CD4-positive, alpha-beta T cell (primary cell): ENCODE measurements around the gene VIL1. TPM values are rescaled to one million over a fixed set of nuclear protein-coding genes. Genes with fewer than 3 reads are reported as not detected.

Experiments used
- ATAC-seq: fragments of 200-7000 bp; cut with Tn5 transposase; one replicate; pipeline ENCODE4 v1.10.0; 2022; ENCODE audit warnings: mild to moderate bottlenecking; ENCODE audit not compliant: poor library complexity
- CTCF ChIA-PET: fragments of 350-600 bp; sonication (Branson Sonifier 250); formaldehyde crosslinking; loops from one replicate; lab custom pipeline; 2021; ENCODE audit warnings: antibody characterized with exemption, inconsistent platforms; lab: Charles Lee
- POLR2A ChIA-PET: fragments of 350-600 bp; sonication (Branson Sonifier 250); formaldehyde crosslinking; loops from one replicate; lab custom pipeline; 2021; ENCODE audit warnings: antibody characterized with exemption, inconsistent platforms; lab: Charles Lee
- DNase-seq, 14 experiments: peaks; one replicate each; pipeline ENCODE4 v3.0.0-alpha.2; 2013 to 2020; ENCODE audit warnings: mixed read lengths in 2 of 14
- H3K27ac ChIP-seq, 2 donors: one replicate each; pipeline versions ENCODE4 v1.5.1 to v1.7.0; 2013; ENCODE audit warnings: low read length in 2 of 2, low read depth in 1 of 2, mild to moderate bottlenecking in 1 of 2
- H3K27me3 ChIP-seq, 2 experiments: 1 replicate in 1 of 2; 2 replicates in 1 of 2; pipeline versions ENCODE4 v1.6.1 to v1.7.0; 2013; ENCODE audit warnings: low read length in 2 of 2, control low read depth in 1 of 2, mild to moderate bottlenecking in 1 of 2, moderate library complexity in 1 of 2; ENCODE audit not compliant: insufficient read depth in 2 of 2, control insufficient read depth in 1 of 2
- H3K36me3 ChIP-seq: one replicate; pipeline ENCODE4 v1.6.1; 2013; ENCODE audit warnings: low read length, control low read depth; ENCODE audit not compliant: insufficient read depth
- H3K4me1 ChIP-seq: one replicate; pipeline ENCODE4 v1.6.1; 2013; ENCODE audit warnings: low read length, control low read depth; ENCODE audit not compliant: insufficient read depth
- H3K4me3 ChIP-seq: one replicate; pipeline ENCODE4 v1.5.1; 2013; ENCODE audit warnings: mild to moderate bottlenecking, low read length, moderate library complexity
- H3K9me3 ChIP-seq, 2 experiments: 1 replicate in 1 of 2; 2 replicates in 1 of 2; pipeline versions ENCODE4 v1.6.1 to v1.7.0; 2013; ENCODE audit warnings: low read length in 2 of 2, mild to moderate bottlenecking in 2 of 2, control low read depth in 1 of 2, moderate library complexity in 1 of 2; ENCODE audit not compliant: control insufficient read depth in 1 of 2, insufficient read depth in 1 of 2
- H3K27ac Mint-ChIP-seq: one replicate; pipeline ENCODE4 v1.8.0; 2020; ENCODE audit warnings: mixed read lengths
- H3K27me3 Mint-ChIP-seq: one replicate; pipeline ENCODE4 v1.8.0; 2021; ENCODE audit warnings: mixed read lengths
- H3K36me3 Mint-ChIP-seq: one replicate; pipeline ENCODE4 v1.8.0; 2021; ENCODE audit warnings: low read depth, mixed read lengths
- H3K4me1 Mint-ChIP-seq: one replicate; pipeline ENCODE4 v1.8.0; 2021; ENCODE audit warnings: low read depth, mixed read lengths
- H3K4me3 Mint-ChIP-seq: one replicate; pipeline ENCODE4 v1.8.0; 2020; ENCODE audit warnings: mild to moderate bottlenecking, mixed read lengths
- H3K9me3 Mint-ChIP-seq: one replicate; pipeline ENCODE4 v1.8.0; 2020; ENCODE audit warnings: mixed read lengths
- intact Hi-C, 2 experiments: fragments of 100-400 bp; cut with DNase I in 1 of 2; cut with micrococcal nuclease in 1 of 2; formaldehyde crosslinking; loops; one replicate each; pipeline versions ENCODE4 v1.15.1 to v1.9.0; 2023 to 2025; cut with DNase I, micrococcal nuclease
- polyA plus RNA-seq, 2 donors: library from polyadenylated mRNA; unstranded; fragments of 120-200 nt; gene quantifications; one replicate each; pipeline ENCODE4 v1.2.1, GENCODE V29; 2013
- total RNA-seq, 174 experiments: library from RNA in 2 of 174; stranded (reverse) in 2 of 174; gene quantifications; one replicate each; pipeline ENCODE4 v1.2.3 and lab custom pipeline; 2021 to 2026
- TF ChIP-seq, protein P1 (sequence below): fragments of 200-600 bp; IDR thresholded peaks from one replicate; pipeline ENCODE4 v1.8.0; 2022; ENCODE audit warnings: antibody characterized with exemption, mild to moderate bottlenecking

The VIL1 gene
- total RNA-seq (under 1 TPM; 0.20 to 0.33 TPM), total RNA-seq (lab: John Stamatoyannopoulos, UW) (0 to 0.69 (median 0.06) reads per million in 172 experiments)
- 0.18 TPM for polyA plus RNA-seq (2013, experiment 1 of 2)
- 0.48 TPM for polyA plus RNA-seq (2013, experiment 2 of 2)

DNA sequence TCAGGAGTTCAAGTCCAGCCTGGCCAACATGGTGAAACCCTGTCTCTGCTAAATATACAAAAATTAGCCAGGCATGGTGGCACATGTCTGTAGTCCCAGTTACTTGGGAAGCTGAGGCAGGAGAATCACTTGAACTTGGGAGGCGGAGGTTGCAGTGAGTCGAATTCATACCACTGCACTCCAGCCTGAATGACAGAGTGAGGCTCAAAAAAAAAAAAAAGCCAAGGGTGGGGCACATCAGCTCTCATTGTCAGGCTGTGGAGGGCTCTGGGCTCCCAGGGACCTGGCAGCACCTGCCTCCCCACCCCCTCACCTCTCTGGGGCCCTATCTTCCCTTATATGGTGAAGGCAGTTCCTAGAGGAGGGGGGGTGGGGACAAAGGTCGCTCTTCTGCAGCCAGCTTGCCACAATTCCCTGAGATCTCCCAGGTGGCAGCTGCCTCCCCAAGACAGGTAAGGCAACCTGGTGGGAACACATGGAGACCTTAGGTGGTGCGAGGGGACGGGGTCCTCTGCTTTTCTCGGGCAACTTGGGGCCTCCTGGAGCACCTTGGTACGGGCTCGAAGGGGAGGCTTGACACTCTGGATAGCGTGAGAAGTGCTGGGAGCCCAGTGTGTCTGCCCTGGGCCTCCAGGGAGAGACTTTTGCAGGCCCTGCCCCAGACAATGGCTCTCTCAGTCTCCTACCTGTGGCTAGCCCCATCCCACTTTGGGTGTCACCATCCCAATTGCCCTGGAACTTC lies at the start of gene VIL1:
TSS of gene VIL1 (plus strand) at position 407 of the 742 bp plus-strand sequence. CDS start 4,656 bp downstream, outside the sequence.
- H3K9me3 ChIP-seq: no peaks in the 10 kb centered on the region
- Mint-ChIP-seq H3K27me3 (no peaks in the 10 kb centered on the region), H3K27ac (no peak within 1 kb of the TSS), H3K4me3 (no peak within 1 kb of the TSS), H3K36me3 (no peaks in the 10 kb centered on the region), H3K9me3 (no peaks in the 10 kb centered on the region), H3K4me1 (no peaks in the 10 kb centered on the region)
- TF ChIP-seq, protein P1, sequence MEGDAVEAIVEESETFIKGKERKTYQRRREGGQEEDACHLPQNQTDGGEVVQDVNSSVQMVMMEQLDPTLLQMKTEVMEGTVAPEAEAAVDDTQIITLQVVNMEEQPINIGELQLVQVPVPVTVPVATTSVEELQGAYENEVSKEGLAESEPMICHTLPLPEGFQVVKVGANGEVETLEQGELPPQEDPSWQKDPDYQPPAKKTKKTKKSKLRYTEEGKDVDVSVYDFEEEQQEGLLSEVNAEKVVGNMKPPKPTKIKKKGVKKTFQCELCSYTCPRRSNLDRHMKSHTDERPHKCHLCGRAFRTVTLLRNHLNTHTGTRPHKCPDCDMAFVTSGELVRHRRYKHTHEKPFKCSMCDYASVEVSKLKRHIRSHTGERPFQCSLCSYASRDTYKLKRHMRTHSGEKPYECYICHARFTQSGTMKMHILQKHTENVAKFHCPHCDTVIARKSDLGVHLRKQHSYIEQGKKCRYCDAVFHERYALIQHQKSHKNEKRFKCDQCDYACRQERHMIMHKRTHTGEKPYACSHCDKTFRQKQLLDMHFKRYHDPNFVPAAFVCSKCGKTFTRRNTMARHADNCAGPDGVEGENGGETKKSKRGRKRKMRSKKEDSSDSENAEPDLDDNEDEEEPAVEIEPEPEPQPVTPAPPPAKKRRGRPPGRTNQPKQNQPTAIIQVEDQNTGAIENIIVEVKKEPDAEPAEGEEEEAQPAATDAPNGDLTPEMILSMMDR: no peak
- H3K27me3 ChIP-seq: no peaks in the 10 kb centered on the region
- H3K4me3 ChIP-seq: no peak within 1 kb of the TSS
- H3K27ac ChIP-seq: no peak within 1 kb of the TSS
- H3K4me1 ChIP-seq: no peaks in the 10 kb centered on the region
- ATAC-seq (no peak), DNase-seq (no peak)
- CTCF ChIA-PET: no interaction called here
- POLR2A ChIA-PET: no interaction called here
- H3K36me3 ChIP-seq: no peaks in the 10 kb centered on the region
- intact Hi-C loops: no loop called here

DNA sequence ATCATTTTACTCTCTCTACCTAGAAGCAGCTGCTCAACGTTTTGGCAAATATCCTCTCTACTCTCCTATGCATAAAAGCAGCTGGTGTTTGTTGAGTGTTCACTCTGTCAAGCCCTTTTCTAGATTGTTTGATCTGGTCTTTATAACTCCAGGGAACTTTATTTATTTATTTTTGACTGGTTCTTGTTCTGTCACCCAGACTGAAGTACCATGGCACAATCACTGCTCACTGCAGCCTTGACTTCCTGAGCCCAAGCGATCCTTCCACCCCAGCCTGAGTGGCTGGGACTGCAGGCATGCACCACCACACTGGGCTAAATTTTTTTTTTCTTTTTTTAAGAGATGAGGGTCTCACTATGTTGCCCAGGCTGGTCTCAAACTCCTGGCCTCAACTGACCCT lies 49.6 kb upstream of the VIL1 start:
- no peaks in the 10 kb centered on the region for H3K9me3 Mint-ChIP-seq
- H3K36me3 ChIP-seq: no peaks in the 10 kb centered on the region
- H3K4me1 Mint-ChIP-seq: peaks cover 41% of the 10 kb centered on the region
- no peak overlapping the region for H3K27ac ChIP-seq
- no peaks in the 10 kb centered on the region for H3K27me3 ChIP-seq
- H3K4me3 ChIP-seq: no peak overlapping the region
- no peaks in the 10 kb centered on the region for H3K27me3 Mint-ChIP-seq
- intact Hi-C loops: no loop called here
- DNase-seq (peak in 1 of 14 experiments; percentile 31), ATAC-seq (no peak)
- TF ChIP-seq, protein P1: no peak
- H3K9me3 ChIP-seq: peaks cover 4 to 8% of the 10 kb centered on the region in 2 experiments
- H3K36me3 Mint-ChIP-seq: no peaks in the 10 kb centered on the region
- ChIA-PET POLR2A (interaction anchor here (3.6 kb wide), 1 partner anchor 27 kb away, joined by 33 read pairs; no protein-coding TSS in a partner anchor), CTCF (interaction anchor here (1.2 to 1.9 kb wide), 2 partner anchors 14 to 27 kb away, joined by 3 to 8 read pairs; no protein-coding TSS in a partner anchor)
- peak overlapping the region; percentile 68 for H3K4me3 Mint-ChIP-seq
- peak overlapping the region; percentile 59 for H3K27ac Mint-ChIP-seq
- peaks cover 27% of the 10 kb centered on the region for H3K4me1 ChIP-seq

DNA sequence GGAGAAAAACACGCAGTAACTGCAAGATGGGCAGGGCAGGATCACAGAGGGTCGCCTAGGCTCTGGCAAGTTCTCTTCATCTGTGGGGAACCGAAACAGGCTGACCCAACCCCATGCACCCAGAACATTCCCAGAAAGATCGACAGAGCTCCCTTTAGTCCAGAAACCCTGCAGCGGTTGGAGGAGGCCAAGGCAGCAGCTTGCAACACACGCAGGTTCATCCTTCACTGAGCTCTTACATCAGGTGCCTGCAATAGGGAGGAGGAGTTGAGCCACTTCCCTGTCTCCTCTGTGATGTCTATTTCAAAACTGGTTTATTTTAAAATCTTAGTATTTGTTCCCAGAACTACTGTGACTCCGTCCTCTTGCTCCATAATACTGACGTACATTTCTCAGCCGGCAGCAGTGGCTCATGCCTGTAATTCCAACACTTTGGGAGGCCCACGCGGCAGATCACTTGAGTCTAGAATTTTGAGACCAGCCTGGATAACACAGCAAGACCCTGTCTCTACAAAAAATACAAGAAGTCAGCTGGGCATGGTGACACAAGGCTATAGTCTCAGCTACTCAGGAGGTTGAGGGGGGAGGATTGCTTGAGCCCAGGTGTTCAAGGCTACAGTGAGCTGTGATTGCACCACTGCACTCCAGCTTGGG lies 48.4 kb upstream of the VIL1 start:
- Mint-ChIP-seq H3K27me3 (no peaks in the 10 kb centered on the region), H3K9me3 (no peaks in the 10 kb centered on the region), H3K27ac (peak overlapping the region; percentile 59), H3K4me1 (peaks cover 38% of the 10 kb centered on the region), H3K4me3 (no peak overlapping the region), H3K36me3 (no peaks in the 10 kb centered on the region)
- peaks cover 4 to 8% of the 10 kb centered on the region in 2 experiments for H3K9me3 ChIP-seq
- peaks cover 27% of the 10 kb centered on the region for H3K4me1 ChIP-seq
- ChIA-PET POLR2A (no interaction called here), CTCF (interaction anchor here (1.2 to 1.9 kb wide), 2 partner anchors 13 to 26 kb away, joined by 3 to 8 read pairs; no protein-coding TSS in a partner anchor)
- DNase-seq (peak in 3 of 14 experiments; percentile 24 to 63 (median 53)), ATAC-seq (no peak)
- intact Hi-C loops: loop anchor here in 1 of 2 experiments (2.0 kb wide), 1 partner anchor 24 kb away; no protein-coding TSS in a partner anchor
- H3K36me3 ChIP-seq: no peaks in the 10 kb centered on the region
- no peak overlapping the region for H3K4me3 ChIP-seq
- H3K27ac ChIP-seq: peak overlapping the region in 1 of 2 donors; percentile 12
- H3K27me3 ChIP-seq: no peaks in the 10 kb centered on the region
- TF ChIP-seq, protein P1: no peak
